NCI-H1417 treated with DMSO at 0.1 percent for 48 hours (cell line): ENCODE measurements around the gene CCDC88B.

Experiments
- DNase-seq: peaks from one replicate; lab custom pipeline; 2025; lab: John Stamatoyannopoulos, UW

CCDC88B gene

GRCh38 chr11:64382586-64382985, 42.6 kb downstream of the CCDC88B start:
- no peak for DNase-seq

- DNase-seq = no peak
Measured at GRCh38 chr11:64383580-64383979, 43.6 kb downstream of the CCDC88B start.

DNA sequence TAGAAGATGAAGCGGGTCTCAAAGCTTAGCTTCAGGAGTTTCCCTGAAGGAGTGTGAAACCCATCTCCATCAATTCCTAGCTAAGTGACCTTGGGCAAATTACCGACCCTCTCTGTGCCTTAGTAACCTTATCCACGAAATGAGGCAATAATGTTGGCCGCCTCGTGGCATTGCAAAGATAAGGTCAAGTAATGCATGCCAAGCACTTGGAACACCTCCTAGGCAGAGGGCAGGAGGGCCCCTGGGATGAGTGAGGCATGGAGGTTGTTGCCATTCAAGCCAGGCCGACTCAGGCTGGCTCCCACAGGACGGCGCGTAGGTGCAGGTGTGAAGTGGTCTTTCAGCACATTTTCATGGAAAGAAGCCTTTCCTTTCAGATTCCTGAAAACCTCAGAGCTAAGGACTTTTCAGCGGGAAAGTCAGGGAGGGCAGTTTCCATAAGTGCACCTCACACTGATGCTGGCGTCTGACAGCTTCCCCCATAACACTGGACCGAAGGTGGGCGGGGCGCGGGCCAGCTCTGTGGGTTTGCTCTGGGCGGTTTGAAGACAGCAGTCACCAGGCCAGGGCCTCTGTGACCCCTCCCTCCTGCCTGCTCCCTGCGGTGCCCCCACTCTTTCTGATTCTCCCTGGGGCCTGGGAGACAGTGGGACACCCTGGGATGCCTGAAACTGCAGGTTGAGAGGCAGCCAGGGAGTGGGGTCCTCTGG, 44.2 kb downstream of the CCDC88B start:
- DNase-seq = no peak

GRCh38 chr11:64384981-64385944, 45.3 kb downstream of the CCDC88B start:
- no peak for DNase-seq

DNA sequence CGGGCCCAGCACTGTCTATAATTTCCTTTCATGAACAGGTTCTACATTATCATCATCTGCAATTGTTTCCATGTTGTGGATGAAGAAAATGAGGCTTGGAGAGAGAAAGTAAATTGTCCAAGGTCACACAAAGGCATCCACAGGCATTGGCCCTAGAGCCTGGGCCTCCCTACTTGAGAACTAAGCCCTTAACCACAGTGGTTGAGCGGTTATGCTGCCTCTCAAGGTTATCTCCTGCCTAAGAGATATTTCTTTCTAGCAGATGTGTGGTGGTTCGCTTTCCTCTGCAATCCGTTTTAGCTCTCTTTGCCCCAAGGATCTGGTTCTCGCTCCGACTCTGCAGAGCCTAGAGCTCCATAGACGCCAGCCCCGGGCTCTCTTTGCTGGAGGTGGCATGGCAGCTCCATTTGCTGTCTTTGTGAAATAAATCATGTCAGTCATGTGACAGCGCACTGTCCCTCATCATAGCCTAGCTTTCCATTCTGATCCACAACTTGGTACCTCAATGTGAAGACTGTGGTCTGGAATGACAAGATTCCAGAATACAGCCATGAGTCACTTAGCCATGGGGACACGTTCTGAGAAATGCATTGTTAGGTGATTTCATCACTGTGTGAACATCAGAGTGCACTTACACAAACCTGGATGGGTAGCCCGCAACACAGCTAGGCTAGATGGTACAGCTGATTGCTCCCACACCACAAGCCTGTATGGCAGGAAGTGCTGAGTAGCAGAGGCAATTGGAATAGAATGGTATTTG, 46.1 kb downstream of the CCDC88B start:
- DNase-seq = no peak

DNA sequence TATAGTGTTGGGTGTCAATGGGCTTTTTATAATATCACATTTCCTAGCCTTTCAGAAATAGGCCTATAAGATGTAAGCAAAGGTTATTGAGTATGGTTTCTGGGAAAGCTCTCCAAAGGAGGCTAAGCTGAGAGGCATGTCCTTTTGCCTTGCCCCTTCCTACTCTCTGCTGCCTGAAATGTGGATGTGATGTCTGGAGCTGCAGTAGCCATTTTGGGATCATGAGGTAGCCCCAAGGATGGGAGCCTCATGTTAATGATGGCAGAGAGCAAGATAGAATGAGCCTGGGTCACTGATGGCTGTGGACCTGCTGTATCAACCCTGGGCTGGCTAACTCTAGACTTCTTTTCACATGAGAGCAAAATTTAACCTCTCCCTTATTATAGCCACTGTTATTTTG, 47.9 kb downstream of the CCDC88B start:
- DNase-seq = no peak

DNA sequence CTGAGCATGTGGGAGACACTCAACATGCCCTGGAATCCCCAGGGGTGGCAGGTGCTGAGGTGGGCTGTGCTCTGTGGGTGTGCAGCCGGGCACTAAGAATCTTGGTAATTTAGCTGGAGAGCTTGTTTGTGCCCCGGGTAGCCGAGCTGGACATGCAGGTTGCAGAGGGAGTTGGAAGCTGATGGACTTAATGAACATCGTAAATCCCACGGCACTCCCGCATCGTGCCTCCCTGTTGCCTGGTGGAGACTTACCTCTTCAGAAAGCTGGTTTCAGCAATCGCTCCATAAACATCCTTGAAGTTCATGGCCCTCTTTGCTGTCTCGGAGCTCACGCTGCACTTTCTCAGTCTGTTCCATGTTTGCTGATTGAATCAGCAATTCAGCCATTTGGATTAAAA, 48.9 kb downstream of the CCDC88B start:
- DNase-seq = no peak

DNA sequence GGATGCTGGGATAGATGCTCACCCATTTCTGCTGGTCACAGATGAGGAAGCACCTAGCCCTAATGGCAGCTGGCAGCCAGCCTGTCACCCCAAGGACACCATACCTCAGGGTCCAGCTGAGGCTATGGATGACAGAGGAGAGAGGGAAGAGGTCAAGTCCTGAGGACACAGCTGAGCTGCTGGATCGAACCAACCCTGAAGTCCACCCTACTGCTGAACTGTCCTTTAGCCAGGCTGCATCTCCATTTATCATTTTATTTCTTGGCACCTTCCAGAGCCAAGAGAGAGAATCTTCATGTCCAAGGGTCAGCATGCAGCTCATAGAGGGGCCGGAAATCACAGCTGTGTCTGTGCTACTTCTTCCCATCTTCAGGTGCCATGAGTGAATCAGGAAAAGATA, 49.8 kb downstream of the CCDC88B start:
- DNase-seq = no peak

- DNase-seq = no peak
Measured at GRCh38 chr11:64390558-64390957, 50.6 kb downstream of the CCDC88B start.

DNA sequence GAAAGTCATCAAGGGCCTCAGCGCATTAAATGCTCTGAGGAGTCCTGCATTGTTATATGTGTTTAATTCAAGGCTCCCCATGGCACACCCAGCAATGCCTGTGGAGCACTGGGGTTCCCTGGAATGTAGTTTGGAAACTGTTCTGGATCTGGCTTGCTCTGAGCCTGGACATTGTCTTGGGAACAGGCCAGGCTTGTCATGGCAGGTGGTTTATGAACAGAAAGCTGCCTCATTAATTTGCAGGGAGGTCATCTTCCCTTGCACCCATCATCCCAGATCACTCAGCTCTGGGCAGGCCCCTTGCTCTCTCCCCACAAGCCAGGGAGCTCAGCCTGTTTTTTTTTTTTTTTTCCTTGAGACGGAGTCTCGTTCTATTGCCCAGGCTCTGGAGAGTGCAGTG, 51.8 kb downstream of the CCDC88B start:
- DNase-seq = no peak

DNA sequence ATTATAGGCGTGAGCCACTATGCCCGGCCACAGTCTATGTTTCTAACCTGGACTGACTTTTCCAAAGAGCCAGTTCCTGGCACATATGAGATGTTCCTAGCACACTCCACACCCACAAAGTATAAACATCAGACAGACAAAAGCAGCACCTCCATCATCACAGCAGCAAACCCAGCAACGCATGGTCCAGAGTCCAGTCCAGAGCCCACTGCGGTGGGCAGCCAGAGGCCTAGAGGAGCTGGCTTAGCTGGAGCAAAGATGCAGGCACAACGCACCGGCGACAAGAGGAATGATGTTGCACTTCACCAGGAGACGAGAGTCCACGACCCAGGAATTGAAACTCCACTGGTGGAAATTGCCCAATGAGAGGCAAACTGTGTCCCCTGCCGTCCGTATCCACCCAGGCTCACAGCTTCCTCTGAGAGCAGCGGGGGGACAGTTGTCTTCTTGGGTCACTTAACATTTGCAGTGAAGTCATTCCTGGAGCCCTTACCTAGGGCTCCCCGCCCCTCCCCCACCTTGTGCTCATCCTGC, 55.6 kb downstream of the CCDC88B start:
- no peak for DNase-seq

- no peak for DNase-seq
Measured at GRCh38 chr11:64396079-64396591, 56.1 kb downstream of the CCDC88B start.

GRCh38 chr11:64400102-64400501, 60.1 kb downstream of the CCDC88B start:
- DNase-seq = no peak

GRCh38 chr11:64400667-64401066, 60.7 kb downstream of the CCDC88B start:
- DNase-seq = no peak

GRCh38 chr11:64401775-64402174, 61.8 kb downstream of the CCDC88B start:
- DNase-seq = no peak

- DNase-seq = no peak
Measured at GRCh38 chr11:64403106-64403505, 63.1 kb downstream of the CCDC88B start.

- DNase-seq = no peak
Measured at GRCh38 chr11:64406221-64406946, 66.4 kb downstream of the CCDC88B start.
